ENCODE data around the gene APOD.

GRCh38 chr3:195524171-195524896 lies 59.4 kb downstream of the APOD start:
- TF ChIP-seq CTCF (IDR thresholded peaks at IDR 0.05) (no peak), POLR2AphosphoS5 (IDR thresholded peaks at IDR 0.05; ENCODE audit: insufficient read depth in 1 of 2, low read depth in 1 of 2) (no peak)

Data from vagina (tissue), 2 donors.